NCI-H1436 treated with DMSO at 0.1 percent for 48 hours (cell line): Measurements from ENCODE around the gene MRPL52.
"Not testable (repeated sequence)": the region's sequence is repeated elsewhere in the genome, so short reads cannot be mapped to it uniquely, and the experiment has no call there.

Source experiments
- DNase-seq: peaks from one replicate; lab custom pipeline; 2025; lab: John Stamatoyannopoulos, UW

Gene MRPL52

DNA sequence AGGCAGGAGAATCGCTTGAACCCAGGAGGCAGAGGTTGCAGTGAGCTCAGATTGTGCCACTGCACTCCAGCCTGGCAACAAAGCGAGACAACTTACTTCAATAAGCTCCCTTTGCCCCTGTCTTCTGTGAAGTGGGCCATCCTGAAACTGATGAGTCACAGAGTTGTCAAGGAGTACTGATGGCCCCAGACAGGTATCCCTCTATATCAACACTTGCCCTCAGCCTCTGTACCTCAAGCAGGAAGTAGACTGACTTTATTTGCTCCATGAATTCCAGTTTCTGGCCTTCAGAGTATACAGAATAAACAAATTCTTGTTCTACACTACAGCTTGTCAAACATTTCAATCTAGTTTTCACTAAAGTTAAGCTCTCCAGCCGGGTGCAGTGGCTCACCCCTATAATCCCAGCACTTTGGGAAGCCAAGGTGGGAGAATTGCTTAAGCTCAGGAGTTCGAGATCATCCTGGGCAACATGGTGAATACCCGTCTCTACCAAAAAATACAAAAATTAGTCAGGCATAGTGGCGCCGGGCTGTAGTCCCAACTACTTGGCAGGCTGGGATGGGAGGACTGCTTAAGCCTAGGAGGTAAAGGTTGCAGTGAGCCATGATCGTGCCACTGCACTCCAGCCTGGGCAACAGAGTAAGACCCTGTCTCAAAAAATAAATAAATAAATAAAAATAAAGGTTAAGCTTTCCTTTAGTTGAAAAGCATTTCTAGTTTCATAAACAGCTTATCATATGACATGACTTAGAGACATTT lies 25.5 kb downstream of the MRPL52 start:
- DNase-seq = no peak

DNA sequence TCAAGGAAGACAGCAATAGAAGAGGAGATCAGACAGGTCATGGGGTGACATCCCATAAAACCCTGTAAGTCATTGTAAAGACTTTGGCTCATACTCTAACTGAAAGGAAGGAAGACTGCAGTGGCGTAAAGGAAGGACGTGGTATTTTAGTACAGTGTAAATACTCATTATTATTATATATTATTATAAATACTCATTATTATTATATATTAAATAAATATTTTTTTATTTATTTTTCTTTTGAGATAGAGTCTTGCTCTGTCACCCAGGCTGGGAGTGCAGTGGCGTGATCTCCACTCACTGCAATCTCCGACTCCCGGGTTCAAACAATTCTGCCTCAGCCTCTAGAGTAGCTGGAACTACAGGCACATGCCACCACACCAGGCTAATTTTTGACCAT lies 26.7 kb downstream of the MRPL52 start:
- no peak for DNase-seq

DNA sequence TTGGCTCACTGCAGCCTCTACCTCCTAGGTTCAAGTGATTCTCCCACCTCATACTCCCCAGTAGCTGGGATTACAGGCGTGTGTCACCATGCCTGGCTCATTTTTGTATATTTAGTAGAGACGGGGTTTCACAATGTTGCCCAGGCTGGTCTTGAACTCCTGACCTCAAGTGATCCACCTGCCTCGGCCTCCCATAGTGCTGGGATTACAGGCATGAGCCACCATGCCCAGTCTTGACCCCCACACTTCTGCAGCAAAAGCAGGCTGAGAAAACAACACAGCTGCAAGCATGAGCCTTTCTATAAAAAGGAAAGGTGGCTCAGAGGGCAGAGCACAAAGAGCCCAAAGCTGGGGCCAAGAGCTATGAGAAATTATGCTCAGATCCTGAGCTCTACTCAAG lies 30.7 kb downstream of the MRPL52 start:
- not testable (repeated sequence) for DNase-seq

DNA sequence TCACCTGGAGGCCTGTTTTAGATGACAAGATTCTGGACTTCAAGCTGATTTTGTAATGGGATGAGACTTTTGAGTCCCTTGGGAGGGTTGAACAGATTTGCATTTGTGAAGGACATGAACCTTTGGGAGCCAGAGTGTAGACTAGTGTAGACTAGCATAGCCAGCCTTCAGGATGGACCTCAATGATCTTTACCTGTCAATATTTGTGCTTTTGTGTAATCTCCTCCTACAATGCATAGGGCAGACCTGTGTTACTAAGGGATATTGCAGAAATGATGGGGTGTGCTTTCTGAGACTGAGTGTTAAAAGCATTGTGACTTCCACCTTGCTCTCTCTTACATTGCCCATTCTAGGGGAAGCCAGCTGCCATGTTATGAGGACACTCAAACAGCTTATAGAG lies 32.0 kb downstream of the MRPL52 start:
- DNase-seq = no peak

DNA sequence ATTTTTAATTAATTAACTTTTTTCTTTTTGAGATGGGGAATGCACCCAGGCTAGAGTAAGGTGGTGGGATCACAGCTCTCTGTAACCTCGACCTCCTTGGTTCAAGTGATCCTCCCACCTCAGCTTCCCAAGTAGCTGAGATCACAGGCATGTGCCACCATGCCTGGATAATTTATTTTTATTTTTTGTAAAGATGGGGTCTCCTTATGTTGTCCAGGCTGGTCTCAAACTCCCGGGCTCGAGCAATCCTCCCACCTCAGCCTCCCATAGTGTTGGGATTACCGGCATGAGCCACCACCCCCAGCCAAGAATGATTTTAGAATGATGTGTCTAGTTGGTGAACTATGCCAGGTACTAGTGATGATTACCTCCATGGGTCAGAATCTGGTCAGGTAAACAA lies 35.3 kb downstream of the MRPL52 start:
- DNase-seq = no peak

DNA sequence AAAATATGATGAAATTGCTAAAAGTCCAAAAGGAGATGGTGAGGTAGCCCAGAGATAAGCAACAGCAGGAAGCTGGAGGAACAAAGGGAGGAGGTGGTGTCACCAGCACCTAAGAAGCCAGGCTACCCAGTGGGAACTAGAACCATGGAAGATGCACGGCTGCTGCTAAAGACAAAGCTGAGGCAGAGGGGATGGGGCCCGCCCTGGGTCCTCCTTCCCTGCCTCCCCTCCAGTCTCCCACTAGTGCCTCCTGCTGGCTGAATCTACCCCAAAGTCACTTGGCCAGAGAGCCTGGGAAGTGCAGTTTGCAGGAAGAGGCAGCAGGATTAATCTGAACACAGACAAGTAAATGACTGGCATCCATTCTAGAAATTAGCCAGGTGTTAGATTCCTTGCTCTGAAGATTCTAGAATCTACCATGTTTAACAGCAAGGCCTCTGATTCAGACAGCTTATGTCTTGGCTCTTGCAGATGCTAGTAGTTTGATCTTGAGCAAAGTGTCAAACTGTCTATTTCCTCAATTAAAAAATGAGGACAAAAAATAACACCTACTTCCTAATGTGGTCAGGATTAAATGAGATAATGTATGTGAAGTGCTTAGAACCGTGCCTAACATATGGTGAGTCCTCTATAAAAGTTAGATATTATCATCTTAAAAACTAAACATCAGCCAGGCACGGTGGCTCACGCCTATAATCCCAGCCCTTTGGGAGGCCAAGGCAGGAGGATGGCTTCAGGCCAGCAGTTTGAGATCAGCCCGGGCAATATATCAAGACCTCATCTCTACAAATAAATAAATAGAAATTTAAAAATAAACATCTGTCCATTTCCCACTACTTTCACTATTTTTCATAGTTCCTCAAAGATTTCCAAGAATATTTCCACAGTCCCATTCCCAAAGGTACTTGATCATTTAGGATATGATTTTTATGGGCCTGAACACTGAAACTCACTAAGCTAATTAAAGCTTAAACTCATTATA lies 36.0 kb downstream of the MRPL52 start:
- DNase-seq = no peak

DNA sequence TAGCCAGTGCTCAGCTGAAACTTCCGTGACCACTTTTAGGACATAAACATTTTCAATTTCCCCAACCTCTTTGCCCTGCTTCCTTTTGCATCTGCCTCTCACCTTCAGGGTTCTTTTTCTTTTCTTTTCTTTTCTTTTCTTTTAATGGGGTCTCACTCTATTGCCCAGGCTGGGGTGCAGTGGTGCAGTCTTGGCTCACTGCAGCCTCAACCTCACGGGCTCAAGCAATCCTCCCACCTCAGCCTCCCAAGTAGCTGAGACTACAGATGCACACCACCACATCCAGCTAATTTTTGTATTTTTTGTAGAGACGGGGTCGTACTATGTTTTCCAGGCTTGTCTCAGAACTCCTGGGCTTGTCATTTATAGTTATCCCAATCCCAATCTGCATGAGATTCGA lies 37.2 kb downstream of the MRPL52 start:
- no peak for DNase-seq

DNA sequence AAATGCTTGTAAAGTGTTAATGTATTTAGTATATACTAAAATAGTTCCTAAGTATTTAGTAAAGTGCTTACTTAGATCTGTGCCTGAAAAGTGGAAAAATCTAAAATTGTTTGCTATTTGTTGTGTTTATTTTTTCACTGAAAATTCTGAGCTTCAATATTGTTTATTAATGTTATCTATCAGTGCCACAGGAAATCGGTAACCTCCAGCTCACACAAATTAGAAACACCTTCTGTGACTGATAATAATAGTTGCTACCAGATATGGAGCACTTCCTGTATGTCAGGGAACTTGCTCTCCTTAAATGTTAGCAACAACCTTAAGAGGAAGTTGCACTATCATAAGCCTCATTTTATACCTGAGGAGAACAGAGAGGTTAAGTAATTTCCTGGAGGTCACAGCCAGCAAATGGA lies 41.1 kb downstream of the MRPL52 start:
- no peak for DNase-seq

DNA sequence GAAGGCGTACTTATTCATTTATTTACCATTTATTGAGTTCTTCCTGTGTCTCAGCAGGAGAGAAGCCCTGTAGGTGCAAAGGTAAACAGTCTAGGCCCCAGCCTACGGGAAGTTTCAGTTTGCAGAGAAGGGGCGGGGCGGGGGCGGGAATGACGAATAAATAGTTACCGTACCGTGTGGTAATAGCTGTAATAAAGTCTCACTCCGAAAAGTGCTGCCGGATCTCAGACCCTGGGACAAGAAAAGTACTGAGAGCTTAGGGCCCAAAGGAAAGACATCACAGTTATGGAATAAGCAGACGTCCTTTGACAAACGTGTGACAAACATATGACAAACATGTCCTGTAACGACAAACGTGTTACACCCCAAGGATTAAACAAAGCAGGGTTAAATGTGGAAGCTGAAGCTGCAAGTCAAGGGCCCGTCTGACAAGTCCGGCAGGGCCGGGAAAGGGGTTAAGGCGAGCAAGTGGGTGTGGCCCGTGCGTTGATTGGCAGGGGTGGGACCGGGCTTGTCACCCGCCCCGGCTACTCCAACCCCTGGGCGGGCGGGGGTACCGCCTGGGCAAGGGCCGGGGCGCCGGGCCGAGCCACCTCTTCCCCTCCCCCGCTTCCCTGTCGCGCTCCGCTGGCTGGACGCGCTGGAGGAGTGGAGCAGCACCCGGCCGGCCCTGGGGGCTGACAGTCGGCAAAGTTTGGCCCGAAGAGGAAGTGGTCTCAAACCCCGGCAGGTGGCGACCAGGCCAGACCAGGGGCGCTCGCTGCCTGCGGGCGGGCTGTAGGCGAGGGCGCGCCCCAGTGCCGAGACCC lies 41.7 kb downstream of the MRPL52 start, which contains the start of gene LRP10:
LRP10 (plus strand) TSS at position 517 of the 809 bp plus-strand sequence. CDS start 564 bp downstream, outside the sequence.
- DNase-seq = no peak

DNA sequence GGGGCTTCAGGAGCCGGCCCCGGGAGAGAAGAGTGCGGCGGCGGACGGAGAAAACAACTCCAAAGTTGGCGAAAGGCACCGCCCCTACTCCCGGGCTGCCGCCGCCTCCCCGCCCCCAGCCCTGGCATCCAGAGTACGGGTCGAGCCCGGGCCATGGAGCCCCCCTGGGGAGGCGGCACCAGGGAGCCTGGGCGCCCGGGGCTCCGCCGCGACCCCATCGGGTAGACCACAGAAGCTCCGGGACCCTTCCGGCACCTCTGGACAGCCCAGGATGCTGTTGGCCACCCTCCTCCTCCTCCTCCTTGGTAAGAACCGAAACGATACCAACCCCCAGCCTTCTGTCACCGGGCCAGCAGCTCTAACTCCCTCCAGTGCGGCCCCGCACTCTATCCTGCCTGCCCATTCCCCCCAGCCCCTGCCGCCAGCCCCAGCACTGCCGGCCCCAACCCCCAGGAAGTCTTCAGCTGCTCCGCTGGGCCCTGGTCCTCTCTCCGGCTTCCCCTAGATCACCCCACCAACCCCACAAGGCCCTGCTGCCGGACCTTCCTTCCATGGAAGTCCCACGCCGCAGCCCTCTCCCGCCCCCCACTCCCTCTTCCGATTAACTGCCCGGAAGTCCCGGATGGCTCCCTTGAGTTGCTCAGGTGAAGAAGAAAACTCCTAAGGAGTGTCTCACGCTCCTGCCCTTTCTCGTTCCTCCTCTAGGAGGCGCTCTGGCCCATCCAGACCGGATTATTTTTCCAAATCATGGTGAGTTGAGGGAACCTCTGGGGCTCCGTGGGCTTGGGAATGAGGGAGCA lies 42.5 kb downstream of the MRPL52 start:
- DNase-seq = peak; percentile 25

DNA sequence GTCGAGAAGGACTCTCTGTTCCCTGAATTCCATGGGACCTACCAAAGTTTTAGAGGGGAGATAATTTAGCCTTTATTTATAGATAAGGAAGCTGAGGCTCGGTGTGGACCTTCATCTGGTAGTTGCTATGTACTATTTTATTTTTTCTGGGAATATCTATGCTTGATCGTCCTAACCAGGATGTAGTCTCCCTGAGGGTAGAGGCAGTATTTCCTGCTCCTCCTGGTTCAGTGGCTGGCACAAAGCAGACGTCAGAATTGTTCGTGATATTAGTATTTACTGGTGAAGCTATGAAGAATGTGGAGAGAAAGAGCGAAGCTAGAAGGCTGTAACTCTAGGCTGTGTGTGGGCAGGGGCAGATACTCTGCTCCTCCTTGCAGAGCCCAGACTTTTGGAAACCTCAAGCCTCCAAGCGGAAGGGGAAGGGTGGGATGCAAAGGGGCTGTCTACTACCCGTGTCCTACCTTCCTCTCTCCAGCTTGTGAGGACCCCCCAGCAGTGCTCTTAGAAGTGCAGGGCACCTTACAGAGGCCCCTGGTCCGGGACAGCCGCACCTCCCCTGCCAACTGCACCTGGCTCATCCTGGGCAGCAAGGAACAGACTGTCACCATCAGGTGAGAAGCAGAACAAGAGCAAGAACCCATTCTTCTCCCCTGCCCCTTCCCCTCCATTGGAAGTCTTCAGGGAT lies 43.3 kb downstream of the MRPL52 start:
- DNase-seq = no peak

DNA sequence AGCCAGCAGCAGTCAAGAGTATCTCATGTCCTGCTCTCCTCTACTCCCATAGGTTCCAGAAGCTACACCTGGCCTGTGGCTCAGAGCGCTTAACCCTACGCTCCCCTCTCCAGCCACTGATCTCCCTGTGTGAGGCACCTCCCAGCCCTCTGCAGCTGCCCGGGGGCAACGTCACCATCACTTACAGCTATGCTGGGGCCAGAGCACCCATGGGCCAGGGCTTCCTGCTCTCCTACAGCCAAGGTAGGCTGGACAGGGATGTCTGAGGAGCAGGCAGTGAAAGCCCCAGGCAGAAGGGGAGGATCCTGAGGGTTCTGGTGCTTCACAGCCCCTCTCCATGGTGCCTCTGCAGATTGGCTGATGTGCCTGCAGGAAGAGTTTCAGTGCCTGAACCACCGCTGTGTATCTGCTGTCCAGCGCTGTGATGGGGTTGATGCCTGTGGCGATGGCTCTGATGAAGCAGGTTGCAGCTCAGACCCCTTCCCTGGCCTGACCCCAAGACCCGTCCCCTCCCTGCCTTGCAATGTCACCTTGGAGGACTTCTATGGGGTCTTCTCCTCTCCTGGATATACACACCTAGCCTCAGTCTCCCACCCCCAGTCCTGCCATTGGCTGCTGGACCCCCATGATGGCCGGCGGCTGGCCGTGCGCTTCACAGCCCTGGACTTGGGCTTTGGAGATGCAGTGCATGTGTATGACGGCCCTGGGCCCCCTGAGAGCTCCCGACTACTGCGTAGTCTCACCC lies 45.5 kb downstream of the MRPL52 start:
- DNase-seq = no peak

DNA sequence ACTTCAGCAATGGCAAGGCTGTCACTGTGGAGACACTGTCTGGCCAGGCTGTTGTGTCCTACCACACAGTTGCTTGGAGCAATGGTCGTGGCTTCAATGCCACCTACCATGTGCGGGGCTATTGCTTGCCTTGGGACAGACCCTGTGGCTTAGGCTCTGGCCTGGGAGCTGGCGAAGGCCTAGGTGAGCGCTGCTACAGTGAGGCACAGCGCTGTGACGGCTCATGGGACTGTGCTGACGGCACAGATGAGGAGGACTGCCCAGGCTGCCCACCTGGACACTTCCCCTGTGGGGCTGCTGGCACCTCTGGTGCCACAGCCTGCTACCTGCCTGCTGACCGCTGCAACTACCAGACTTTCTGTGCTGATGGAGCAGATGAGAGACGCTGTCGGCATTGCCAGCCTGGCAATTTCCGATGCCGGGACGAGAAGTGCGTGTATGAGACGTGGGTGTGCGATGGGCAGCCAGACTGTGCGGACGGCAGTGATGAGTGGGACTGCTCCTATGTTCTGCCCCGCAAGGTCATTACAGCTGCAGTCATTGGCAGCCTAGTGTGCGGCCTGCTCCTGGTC lies 46.1 kb downstream of the MRPL52 start:
- DNase-seq = no peak

DNA sequence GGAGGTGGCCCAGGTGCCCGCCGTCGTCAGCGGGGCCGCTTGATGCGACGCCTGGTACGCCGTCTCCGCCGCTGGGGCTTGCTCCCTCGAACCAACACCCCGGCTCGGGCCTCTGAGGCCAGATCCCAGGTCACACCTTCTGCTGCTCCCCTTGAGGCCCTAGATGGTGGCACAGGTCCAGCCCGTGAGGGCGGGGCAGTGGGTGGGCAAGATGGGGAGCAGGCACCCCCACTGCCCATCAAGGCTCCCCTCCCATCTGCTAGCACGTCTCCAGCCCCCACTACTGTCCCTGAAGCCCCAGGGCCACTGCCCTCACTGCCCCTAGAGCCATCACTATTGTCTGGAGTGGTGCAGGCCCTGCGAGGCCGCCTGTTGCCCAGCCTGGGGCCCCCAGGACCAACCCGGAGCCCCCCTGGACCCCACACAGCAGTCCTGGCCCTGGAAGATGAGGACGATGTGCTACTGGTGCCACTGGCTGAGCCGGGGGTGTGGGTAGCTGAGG lies 47.4 kb downstream of the MRPL52 start:
- no peak for DNase-seq

DNA sequence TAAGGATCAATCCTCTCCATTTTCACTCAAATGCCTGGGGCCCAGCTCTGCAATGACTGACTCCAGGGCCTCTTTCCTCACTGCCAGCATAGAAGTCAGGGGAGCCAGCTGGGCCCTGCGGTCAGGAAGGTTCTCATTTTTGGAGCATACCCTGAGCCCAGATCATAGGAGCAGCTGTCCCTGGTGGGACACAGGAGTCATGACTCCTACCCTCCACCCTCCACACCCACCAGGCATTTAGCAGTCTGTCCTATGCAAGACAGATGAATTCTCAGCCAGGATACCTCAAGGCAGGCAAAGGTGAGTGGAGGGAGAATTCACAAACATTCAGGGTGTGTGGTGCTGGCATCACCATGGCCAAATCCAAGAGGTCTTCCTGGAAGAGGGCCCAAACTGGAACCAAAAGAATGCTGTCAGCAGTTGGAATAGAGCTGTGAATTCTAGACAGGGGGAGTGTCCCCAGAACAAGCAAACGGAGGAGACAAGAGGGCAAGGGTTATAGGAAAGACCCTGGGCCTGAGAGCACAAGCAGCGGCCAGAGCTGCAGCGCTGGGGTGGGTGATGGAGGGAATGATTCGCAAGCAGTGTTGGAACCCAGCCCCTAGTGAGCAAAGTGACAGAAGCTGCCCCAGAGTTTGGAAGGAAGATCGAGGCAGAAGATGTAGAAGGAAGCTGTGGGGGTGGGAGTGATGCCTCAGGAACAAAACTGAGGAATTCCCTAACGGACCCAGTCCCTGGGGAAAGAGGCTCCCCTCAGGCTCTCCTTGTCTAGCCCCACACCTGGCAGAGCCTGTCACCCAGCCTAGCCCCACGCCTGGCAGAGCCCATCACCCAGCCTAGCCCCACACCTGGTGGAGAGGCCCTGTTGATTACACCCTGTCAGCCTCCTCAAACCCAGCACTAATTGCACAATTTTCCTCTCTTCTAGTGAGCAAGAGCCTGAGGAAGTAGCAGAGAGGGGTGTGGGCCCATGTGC lies 48.9 kb downstream of the MRPL52 start:
- DNase-seq = no peak

DNA sequence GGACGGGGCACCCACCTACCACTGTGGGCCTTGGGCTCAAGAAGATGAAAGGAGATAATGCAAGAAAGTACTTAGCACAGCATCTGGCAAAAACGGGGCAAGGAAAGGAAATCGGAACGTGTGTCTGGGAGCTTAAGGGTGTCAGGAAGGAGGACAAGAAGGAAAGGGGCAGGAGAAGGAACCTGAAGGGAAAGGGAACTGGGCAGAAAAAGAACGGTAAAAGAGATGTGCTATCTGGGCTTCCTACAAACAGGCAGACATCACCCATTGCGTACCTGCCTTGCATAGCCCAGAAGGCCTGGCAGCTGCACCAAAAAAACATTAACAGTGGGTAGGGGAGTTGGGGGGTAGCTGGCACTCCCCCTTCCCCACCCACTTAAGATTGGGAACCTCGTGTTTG lies 52.4 kb downstream of the MRPL52 start:
- no peak for DNase-seq

DNA sequence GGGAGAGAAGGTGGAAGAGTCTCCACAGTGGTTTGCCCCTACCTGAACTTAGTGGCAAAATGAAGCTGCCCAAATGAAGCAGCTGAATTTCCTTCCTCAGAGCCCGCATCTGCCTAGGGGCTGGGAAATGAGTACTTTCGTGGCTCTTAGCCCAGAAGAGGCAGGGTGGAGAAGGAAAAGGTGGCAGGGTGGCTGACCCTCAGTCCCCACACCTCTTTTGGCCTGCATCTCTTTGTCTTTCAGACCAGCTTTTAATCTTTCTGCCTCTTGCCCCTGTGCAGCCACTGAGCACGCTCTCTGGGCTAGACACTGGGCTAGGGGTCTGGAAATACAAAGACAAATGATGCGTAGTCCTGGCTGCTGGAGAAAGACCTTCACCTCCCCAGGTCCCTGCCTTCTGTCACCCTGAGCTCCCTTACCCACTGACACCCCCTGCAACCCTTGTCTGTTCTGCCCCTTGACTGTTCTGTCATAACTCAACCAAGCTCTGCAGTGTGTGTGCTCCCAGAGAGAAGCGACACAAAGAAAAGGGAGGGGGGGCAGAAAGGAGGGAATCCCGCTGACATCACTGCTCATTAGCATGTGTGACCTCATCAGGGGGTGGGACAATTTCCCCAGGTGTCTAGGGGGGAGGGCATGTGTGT lies 53.0 kb downstream of the MRPL52 start:
- peak; percentile 33 for DNase-seq
